Stimulated activated CD4-positive, alpha-beta T cell treated with anti-CD3 and anti-CD28 coated beads, Interleukin-12 subunit alpha, Interleukin-12 subunit beta, amount 100 ng/mL, for 24 hours (primary cell): ENCODE measurements around the gene S100A8.
"Not testable (repeated sequence)": the region's sequence is repeated elsewhere in the genome, so short reads cannot be mapped to it uniquely, and the experiment has no call there.

ENCODE experiments used
- DNase-seq, 2 experiments: peaks; one replicate each; pipeline ENCODE4 v3.0.0-alpha.2; 2020; ENCODE audit warnings: low read depth in 2 of 2

Gene S100A8

GRCh38 chr1:153347856-153348255, 43.0 kb downstream of the S100A8 start:
- no peak for DNase-seq

- not testable (repeated sequence) for DNase-seq
These were observed 43.8 kb downstream of the S100A8 start for GRCh38 chr1:153347049-153347448.

GRCh38 chr1:153346077-153346723, 44.7 kb downstream of the S100A8 start:
- DNase-seq: no peak

- no peak for DNase-seq
These were observed 45.4 kb downstream of the S100A8 start for GRCh38 chr1:153345187-153346076.

GRCh38 chr1:153344718-153345025, 46.2 kb downstream of the S100A8 start:
- DNase-seq: no peak

GRCh38 chr1:153343811-153344717, 46.8 kb downstream of the S100A8 start:
- DNase-seq: no peak

- DNase-seq: no peak
These were observed 47.7 kb downstream of the S100A8 start for GRCh38 chr1:153343040-153343681.

- DNase-seq: no peak
These were observed 48.7 kb downstream of the S100A8 start for GRCh38 chr1:153342178-153342577.

- no peak for DNase-seq
These were observed 49.4 kb downstream of the S100A8 start for GRCh38 chr1:153341431-153341934.

GRCh38 chr1:153340356-153340755, 50.5 kb downstream of the S100A8 start:
- no peak for DNase-seq
